LNCAP (cell line): ENCODE results near the gene RNF26.
A peak's percentile ranks its signal among the peaks of the same experiment; 100 is the strongest.

Experiments
- TF ChIP-seq, protein P1 (sequence below): fragments of 450-650 bp; IDR thresholded peaks from 2 replicates; pipeline ENCODE4 v1.5.1; 2017; ENCODE audit warnings: mild to moderate bottlenecking

Gene RNF26

DNA sequence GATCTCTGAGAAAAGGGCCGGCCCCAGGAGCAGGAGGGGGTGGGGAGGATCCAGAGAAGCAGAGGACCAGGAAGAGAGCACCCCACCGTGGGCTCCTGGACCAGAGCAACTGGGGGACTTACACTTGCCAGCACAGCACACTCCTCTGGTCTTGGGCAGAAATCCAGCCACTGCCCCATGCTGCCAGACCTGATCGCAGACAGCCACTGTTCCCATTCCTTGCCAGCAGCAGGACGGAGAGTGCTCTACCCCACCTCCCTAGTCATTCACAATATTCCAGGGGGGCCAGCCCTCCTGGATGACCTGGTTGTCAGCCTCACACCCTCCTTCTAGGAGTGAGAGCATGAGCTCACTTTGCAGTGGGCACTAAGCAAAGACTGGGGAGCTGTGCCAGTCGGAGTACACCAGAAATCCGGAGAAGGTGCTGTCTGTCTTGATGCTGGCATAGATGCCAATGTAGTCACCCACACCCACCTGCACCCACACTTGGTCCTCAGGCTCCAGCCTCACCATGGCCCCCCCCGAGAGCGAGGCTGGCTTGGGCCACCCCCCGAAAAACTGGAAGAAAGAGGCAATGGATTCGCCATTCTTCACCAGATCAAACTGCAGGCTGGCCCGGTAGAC lies 4.8 kb downstream of the RNF26 start:
- TF ChIP-seq, protein P1, sequence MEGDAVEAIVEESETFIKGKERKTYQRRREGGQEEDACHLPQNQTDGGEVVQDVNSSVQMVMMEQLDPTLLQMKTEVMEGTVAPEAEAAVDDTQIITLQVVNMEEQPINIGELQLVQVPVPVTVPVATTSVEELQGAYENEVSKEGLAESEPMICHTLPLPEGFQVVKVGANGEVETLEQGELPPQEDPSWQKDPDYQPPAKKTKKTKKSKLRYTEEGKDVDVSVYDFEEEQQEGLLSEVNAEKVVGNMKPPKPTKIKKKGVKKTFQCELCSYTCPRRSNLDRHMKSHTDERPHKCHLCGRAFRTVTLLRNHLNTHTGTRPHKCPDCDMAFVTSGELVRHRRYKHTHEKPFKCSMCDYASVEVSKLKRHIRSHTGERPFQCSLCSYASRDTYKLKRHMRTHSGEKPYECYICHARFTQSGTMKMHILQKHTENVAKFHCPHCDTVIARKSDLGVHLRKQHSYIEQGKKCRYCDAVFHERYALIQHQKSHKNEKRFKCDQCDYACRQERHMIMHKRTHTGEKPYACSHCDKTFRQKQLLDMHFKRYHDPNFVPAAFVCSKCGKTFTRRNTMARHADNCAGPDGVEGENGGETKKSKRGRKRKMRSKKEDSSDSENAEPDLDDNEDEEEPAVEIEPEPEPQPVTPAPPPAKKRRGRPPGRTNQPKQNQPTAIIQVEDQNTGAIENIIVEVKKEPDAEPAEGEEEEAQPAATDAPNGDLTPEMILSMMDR: no peak

DNA sequence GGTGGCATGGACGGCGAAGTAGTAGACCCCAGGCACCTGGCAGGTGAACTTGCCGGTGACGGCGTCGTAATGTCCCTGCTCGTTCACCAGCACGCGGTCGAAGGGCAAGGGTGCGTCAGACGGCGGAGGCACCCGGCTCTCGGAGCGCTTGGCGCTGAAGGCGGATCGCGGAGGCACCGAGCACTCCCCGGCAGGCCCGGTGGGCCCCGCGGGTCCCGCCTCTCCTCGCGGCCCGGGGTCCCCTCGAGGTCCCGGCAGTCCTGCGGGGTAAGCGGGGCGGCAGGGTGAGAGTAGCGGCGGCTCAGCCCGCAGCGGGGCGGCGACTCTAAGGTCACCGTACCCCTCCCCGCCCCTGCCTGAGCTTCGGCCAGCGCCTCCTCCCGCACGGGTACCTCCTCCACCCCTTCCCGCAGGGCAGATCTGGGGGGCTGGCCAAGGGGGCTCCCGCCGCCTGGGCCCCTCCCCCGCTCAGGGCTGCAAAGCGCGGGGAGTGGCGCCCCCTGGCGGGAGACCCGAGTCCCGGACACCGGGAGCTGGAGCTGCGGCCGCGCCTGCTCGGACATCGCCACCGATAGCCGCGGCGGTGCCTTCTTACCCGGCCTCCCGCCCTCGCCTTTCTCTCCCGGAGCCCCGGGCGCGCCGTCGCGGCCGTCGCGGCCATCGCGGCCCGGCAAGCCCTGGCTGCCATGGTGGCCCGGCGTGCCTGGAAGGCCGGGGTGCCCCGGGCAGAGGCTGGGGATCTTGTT lies 5.4 kb downstream of the RNF26 start:
- TF ChIP-seq, protein P1: peak; percentile 92

DNA sequence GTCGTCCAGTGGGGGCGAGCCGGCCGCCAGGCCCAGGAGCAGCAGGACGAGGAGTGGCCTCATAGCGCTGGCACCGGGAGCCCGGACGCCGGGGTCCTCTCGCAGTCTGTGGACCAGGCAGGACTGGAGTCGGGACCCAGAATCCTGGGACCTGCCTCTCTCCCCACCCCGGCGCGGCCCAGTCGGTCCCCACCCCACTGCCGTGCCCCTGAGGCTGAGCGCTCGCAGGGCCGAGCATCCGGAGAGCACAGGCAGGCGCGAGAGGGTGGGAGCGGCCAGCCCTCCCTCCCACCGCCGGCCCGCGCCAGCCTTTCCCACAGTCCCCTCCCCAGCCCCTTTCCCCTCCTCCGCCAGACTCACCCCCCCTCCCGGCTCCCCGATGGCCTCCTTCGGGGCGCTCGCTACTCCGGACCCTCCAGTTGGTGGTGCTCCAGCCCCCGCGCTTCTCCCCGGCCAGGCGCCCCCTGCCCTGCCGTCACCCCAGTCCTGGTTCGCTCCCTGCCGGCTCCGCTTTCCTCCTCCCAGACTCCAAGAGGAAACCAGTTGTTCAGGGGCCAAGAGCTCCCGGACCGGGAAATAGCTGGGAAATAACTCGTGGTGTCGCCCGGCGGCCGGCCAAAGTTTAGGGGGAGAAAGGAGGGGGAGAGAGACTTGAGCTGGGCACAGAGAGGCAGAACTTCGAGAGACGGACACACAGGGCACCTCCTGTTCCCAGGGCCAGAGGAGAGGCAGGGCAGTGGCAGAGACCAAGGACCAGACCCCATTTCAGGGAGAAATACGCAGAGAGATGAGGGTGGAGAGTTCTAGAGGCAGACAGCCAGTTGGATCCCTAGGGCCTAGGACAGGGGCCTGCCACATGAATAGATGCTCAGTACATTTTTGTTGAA lies 6.3 kb downstream of the RNF26 start, which contains the start of gene C1QTNF5:
Gene C1QTNF5, minus strand, starts transcription at position 549 of the 887 bp plus-strand sequence. Its CDS starts 486 bp downstream, at position 63.
- TF ChIP-seq, protein P1: no peak

DNA sequence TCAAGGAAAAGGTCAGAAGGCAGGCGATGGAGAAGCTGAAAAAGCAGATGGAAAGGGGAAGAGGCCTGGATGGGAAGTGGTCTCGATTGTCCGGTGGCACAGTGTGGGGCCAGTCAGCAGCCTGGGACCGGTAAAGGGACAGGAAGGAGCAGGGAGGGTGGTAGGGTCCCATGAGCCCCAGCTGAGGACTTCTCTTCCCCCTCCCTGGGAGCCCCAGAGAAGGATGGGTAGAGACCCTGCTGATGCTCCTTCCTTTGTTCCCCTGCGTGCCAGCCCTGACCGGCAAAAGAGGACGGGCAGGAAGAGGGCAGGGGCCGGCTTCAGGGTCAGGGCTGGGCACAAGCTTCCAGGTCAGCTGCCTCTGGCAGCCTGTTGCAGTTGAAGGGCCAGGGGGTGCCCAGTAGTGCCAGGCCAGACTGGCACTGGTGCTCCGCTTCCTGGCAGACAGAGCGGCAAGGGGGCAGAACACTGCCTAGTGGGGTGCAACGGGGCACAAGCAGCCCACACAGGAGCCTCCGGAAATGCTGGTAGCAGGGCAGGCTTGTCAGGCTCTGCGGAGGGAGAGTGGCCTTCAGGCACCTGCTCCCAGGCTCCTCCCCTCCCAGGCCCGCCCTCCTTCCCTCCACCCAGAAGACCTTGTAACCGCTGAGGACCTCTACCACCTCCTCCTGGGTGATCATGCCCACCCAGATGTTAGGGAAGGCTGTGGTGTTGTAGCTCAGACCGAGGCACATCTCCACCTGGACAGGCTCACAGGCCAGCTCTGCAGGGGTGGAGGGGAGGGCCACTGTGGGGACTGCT lies 7.1 kb downstream of the RNF26 start:
- TF ChIP-seq, protein P1: no peak

DNA sequence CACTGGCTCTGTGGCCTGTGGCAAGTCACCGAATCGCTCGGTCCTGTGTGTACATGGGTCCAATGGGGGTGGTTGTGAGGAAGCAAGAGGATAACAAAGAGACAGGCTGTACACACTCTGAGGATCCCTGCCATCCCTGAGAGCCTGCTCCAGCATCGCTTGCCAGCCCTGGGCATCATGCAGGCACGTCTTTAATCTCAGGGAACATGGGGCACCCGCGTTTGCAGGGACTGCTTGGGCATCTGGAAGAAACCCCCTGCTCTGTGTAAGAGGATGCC lies 7.6 kb downstream of the RNF26 start:
- TF ChIP-seq, protein P1: no peak

DNA sequence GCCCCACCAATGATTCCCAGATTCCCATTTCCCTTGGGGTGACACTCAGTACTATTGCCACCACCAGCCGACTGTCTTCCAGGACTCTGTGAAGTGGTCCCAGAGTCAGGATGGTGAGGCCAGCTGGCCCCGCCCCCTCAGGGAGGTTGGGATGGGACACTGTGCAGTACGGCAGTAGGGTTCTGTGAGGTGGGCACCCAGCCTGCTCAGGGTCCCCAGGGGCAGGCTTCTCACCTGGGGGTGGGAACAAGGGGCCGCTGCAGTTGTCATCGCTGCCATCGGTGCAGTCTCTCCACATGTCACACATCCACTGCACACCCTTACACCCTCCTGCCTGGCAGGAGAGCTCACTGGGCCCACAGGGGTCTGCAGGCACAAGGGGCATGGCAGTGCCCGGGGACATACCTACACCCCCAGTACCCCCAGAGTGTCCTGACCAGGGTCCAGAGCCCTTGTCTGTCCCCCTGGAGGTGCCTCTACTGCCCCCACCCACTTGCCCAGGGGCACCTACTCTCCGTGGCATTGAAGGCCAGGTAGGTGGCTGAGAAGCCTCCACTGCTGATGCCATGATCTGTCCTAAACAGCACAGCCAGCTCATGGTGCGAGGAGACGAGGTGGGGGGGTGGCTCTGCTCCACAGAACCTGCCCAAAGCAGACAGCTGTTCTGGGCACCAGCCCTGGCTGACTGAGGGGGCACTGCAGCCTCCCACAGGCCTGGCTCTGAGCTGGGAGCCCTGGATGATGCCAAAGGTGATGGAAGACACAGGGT lies 8.2 kb downstream of the RNF26 start:
- TF ChIP-seq, protein P1: no peak
